ENCODE measurements around the gene JPH4.
"Not testable (repeated sequence)": the region's sequence is repeated elsewhere in the genome, so short reads cannot be mapped to it uniquely, and the experiment has no call there.

Gene JPH4

GRCh38 chr14:23608454-23608853 is 29.9 kb upstream of the JPH4 start:
- peak; percentile 74 for DNase-seq (ENCODE audit: low spot score)

- no peak for DNase-seq (ENCODE audit: low spot score)
These were observed 27.5 kb upstream of the JPH4 start for GRCh38 chr14:23605931-23606585.

- DNase-seq (ENCODE audit: low spot score): no peak
These were observed 26.1 kb upstream of the JPH4 start for GRCh38 chr14:23604675-23605170.

- DNase-seq (ENCODE audit: low spot score): no peak
These were observed 25.6 kb upstream of the JPH4 start for GRCh38 chr14:23604148-23604547.

- DNase-seq (ENCODE audit: low spot score): no peak
These were observed 24.5 kb upstream of the JPH4 start for GRCh38 chr14:23603103-23603502.

GRCh38 chr14:23602181-23603095 is 23.8 kb upstream of the JPH4 start:
- no peak for DNase-seq (ENCODE audit: low spot score)

GRCh38 chr14:23601845-23602180 is 23.2 kb upstream of the JPH4 start:
- no peak for DNase-seq (ENCODE audit: low spot score)

GRCh38 chr14:23601424-23601823 is 22.8 kb upstream of the JPH4 start:
- no peak for DNase-seq (ENCODE audit: low spot score)

GRCh38 chr14:23600806-23601205 is 22.2 kb upstream of the JPH4 start:
- no peak for DNase-seq (ENCODE audit: low spot score)

- DNase-seq (ENCODE audit: low spot score): no peak
These were observed 21.7 kb upstream of the JPH4 start for GRCh38 chr14:23600322-23600707.

GRCh38 chr14:23594191-23594590 is 15.6 kb upstream of the JPH4 start:
- not testable (repeated sequence) for DNase-seq (ENCODE audit: low spot score)

GRCh38 chr14:23590198-23590597 is 11.6 kb upstream of the JPH4 start:
- no peak for DNase-seq (ENCODE audit: low spot score)

- no peak for DNase-seq (ENCODE audit: low spot score)
These were observed 11.0 kb upstream of the JPH4 start for GRCh38 chr14:23589606-23590005.

GRCh38 chr14:23588884-23589598 is 10.5 kb upstream of the JPH4 start:
- peak; percentile 94 for DNase-seq (ENCODE audit: low spot score)

- not testable (repeated sequence) for DNase-seq (ENCODE audit: low spot score)
These were observed 6.1 kb upstream of the JPH4 start for GRCh38 chr14:23584527-23585203.

- DNase-seq (ENCODE audit: low spot score): not testable (repeated sequence)
These were observed 5.4 kb upstream of the JPH4 start for GRCh38 chr14:23583761-23584526.

- no peak for DNase-seq (ENCODE audit: low spot score)
These were observed 4.5 kb upstream of the JPH4 start for GRCh38 chr14:23582906-23583760.

- DNase-seq (ENCODE audit: low spot score): no peak
These were observed 2.3 kb upstream of the JPH4 start for GRCh38 chr14:23580948-23581281.

GRCh38 chr14:23580152-23580926 is 1.7 kb upstream of the JPH4 start:
- DNase-seq (ENCODE audit: low spot score): no peak

- DNase-seq (ENCODE audit: low spot score): no peak
These were observed 1.1 kb upstream of the JPH4 start for GRCh38 chr14:23579739-23580138.

Data from Ammon's horn (tissue), 1 donor.